CD14-positive monocyte (primary cell): Measurements from ENCODE around the gene CDIP1. TPM values are rescaled to one million over a fixed set of nuclear protein-coding genes. Genes with fewer than 3 reads are reported as not detected.

Experiments used
- DNase-seq, 3 donors: peaks; one replicate each; pipeline ENCODE4 v3.0.0-alpha.2; 2011 to 2022
- H2AFZ ChIP-seq: 2 replicates; pipeline ENCODE4 v1.6.0; 2012; ENCODE audit warnings: mild to moderate bottlenecking, low read depth, low read length, inconsistent platforms; ENCODE audit not compliant: insufficient read depth, poor library complexity, severe bottlenecking
- H3K27ac ChIP-seq, 2 donors: 1 replicate in 1 of 2; 2 replicates in 1 of 2; pipeline ENCODE4 v1.5.1; 2012 to 2013; ENCODE audit warnings: low read length in 2 of 2, control low read depth in 1 of 2, inconsistent platforms in 1 of 2, low read depth in 1 of 2, mild to moderate bottlenecking in 1 of 2
- H3K27me3 ChIP-seq, 2 donors: one replicate each; pipeline versions ENCODE4 v1.6.0 to v1.6.1; 2011 to 2013; ENCODE audit warnings: low read length in 2 of 2; ENCODE audit not compliant: control insufficient read depth in 2 of 2, insufficient read depth in 2 of 2
- H3K36me3 ChIP-seq, 2 donors: replicated peaks in 1 of 2; 1 replicate in 1 of 2; 2 replicates in 1 of 2; pipeline versions ENCODE4 v1.5.1 to v1.6.1; 2012 to 2013; ENCODE audit warnings: low read length in 2 of 2, control low read depth in 1 of 2, inconsistent platforms in 1 of 2, mild to moderate bottlenecking in 1 of 2; ENCODE audit not compliant: insufficient read depth in 2 of 2, control insufficient read depth in 1 of 2
- H3K4me1 ChIP-seq, 2 donors: 1 replicate in 1 of 2; 2 replicates in 1 of 2; pipeline versions ENCODE4 v1.5.1 to v1.6.1; 2012 to 2013; ENCODE audit warnings: low read length in 2 of 2, control low read depth in 1 of 2, inconsistent platforms in 1 of 2, mild to moderate bottlenecking in 1 of 2, moderate library complexity in 1 of 2; ENCODE audit not compliant: insufficient read depth in 2 of 2, control insufficient read depth in 1 of 2
- H3K4me2 ChIP-seq: replicated peaks from 2 replicates; pipeline ENCODE3; 2012; ENCODE audit warnings: low read length, moderate library complexity, mild to moderate bottlenecking; ENCODE audit not compliant: poor library complexity, severe bottlenecking; ENCODE audit errors: extremely low read depth
- H3K4me3 ChIP-seq, 3 experiments: fragments of 200-600 bp in 1 of 3; sonication (generic) in 1 of 3; replicated peaks in 1 of 3; 1 replicate in 2 of 3; 2 replicates in 1 of 3; pipeline ENCODE4 v1.5.1; 2011 to 2013; ENCODE audit warnings: low read length in 3 of 3, mild to moderate bottlenecking in 3 of 3, control low read depth in 2 of 3, low read depth in 2 of 3, inconsistent platforms in 1 of 3, moderate library complexity in 1 of 3
- H3K79me2 ChIP-seq: 2 replicates; pipeline ENCODE4 v1.6.0; 2012; ENCODE audit warnings: mild to moderate bottlenecking, control low read depth, inconsistent platforms, low read length, moderate library complexity; ENCODE audit not compliant: insufficient read depth
- H3K9ac ChIP-seq: 2 replicates; pipeline ENCODE4 v1.6.0; 2017; ENCODE audit warnings: low read length, mild to moderate bottlenecking; ENCODE audit not compliant: insufficient read depth, poor library complexity, severe bottlenecking
- H3K9me3 ChIP-seq, 2 donors: replicated peaks in 1 of 2; 1 replicate in 1 of 2; 2 replicates in 1 of 2; pipeline versions ENCODE4 v1.5.1 to v1.6.1; 2012 to 2013; ENCODE audit warnings: low read length in 2 of 2, control low read depth in 1 of 2; ENCODE audit not compliant: control insufficient read depth in 1 of 2, insufficient read depth in 1 of 2
- H4K20me1 ChIP-seq: 2 replicates; pipeline ENCODE4 v1.6.0; 2012; ENCODE audit warnings: mild to moderate bottlenecking, low read length, control low read depth, moderate library complexity; ENCODE audit not compliant: insufficient read depth
- H3K27ac Mint-ChIP-seq, 7 donors: one replicate each; pipeline ENCODE4 v1.8.0; 2020; ENCODE audit warnings: mild to moderate bottlenecking in 7 of 7, mixed read lengths in 7 of 7, moderate library complexity in 6 of 7, inconsistent platforms in 2 of 7
- H3K27me3 Mint-ChIP-seq, 3 donors: one replicate each; pipeline ENCODE4 v1.8.0; 2021 to 2022; ENCODE audit warnings: low read depth in 3 of 3, mild to moderate bottlenecking in 3 of 3, mixed read lengths in 3 of 3, moderate library complexity in 3 of 3, inconsistent platforms in 1 of 3
- H3K36me3 Mint-ChIP-seq, 2 donors: one replicate each; pipeline ENCODE4 v1.8.0; 2020; ENCODE audit warnings: mixed read lengths in 2 of 2, inconsistent platforms in 1 of 2, mild to moderate bottlenecking in 1 of 2
- H3K4me1 Mint-ChIP-seq: one replicate; pipeline ENCODE4 v1.8.0; 2020; ENCODE audit warnings: mild to moderate bottlenecking, mixed read lengths
- H3K4me3 Mint-ChIP-seq, 2 donors: one replicate each; pipeline ENCODE4 v1.8.0; 2020; ENCODE audit warnings: mild to moderate bottlenecking in 2 of 2, mixed read lengths in 2 of 2, moderate library complexity in 1 of 2
- H3K9me3 Mint-ChIP-seq, 7 donors: one replicate each; pipeline ENCODE4 v1.8.0; 2020 to 2022; ENCODE audit warnings: mixed read lengths in 7 of 7, mild to moderate bottlenecking in 6 of 7, moderate library complexity in 6 of 7, inconsistent platforms in 2 of 7
- WGBS: methylation state at CpG from one replicate; pipeline ENCODE4 v1.1.5; 2013; ENCODE audit warnings: missing lambda C conversion rate; ENCODE audit not compliant: insufficient coverage; 5-methylcytosine and 5-hydroxymethylcytosine counted together
- intact Hi-C, 2 donors: fragments of 100-400 bp; cut with micrococcal nuclease; formaldehyde crosslinking; loops; one replicate each; pipeline versions ENCODE4 v1.15.0 to v1.15.1; 2023
- polyA plus RNA-seq, 3 donors: library from polyadenylated mRNA; depleted of rRNA in 1 of 3; unstranded in 2 of 3; stranded (reverse) in 1 of 3; fragments of 300-500 nt in 2 of 3; fragments of >200 nt in 1 of 3; fragmentation: Illumina TruSeq in 2 of 3; gene quantifications; 1 replicate in 2 of 3; 2 replicates in 1 of 3; pipeline ENCODE4 v1.2.3, GENCODE V29; 2012 to 2021
- TF ChIP-seq, protein P1 (sequence below): fragments of 200-600 bp; IDR thresholded peaks from one replicate; pipeline ENCODE4 v1.8.0; 2022; ENCODE audit warnings: antibody characterized with exemption, mild to moderate bottlenecking

Gene CDIP1
- polyA plus RNA-seq, 3 donors, result 8.6 to 11.2 (median 10.8) TPM

- no peak for DNase-seq
- WGBS, result no CpG with 5 or more reads among the region's 6 CpGs
These were observed 31.5 kb upstream of the CDIP1 start for GRCh38 chr16:4570086-4570485.

DNA sequence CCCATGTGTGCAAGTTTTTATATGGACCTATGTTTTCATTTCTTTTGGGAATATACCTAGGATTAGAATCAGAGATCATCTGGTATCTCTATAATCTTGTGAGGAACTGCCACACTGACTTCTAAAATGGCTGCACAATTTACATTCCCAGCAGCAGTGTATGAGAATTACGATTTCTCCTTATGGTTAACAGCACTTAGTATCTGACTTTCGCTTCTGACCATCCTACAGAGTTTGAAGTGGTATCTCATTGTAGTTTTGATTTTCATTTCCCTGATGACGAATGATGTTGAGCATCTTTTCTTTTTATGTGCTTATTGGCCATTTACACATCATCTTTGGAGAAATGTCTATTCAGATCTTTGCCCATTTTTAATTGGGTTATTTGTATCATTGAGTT is 27.6 kb upstream of the CDIP1 start:
- no peaks in the 10 kb centered on the region for H3K36me3 ChIP-seq
- no peak overlapping the region for H3K27ac Mint-ChIP-seq
- H3K9me3 Mint-ChIP-seq, result no peaks in the 10 kb centered on the region
- peaks cover 4 to 6% (median 5%) of the 10 kb centered on the region in 3 donors for H3K27me3 Mint-ChIP-seq
- TF ChIP-seq, protein P1, sequence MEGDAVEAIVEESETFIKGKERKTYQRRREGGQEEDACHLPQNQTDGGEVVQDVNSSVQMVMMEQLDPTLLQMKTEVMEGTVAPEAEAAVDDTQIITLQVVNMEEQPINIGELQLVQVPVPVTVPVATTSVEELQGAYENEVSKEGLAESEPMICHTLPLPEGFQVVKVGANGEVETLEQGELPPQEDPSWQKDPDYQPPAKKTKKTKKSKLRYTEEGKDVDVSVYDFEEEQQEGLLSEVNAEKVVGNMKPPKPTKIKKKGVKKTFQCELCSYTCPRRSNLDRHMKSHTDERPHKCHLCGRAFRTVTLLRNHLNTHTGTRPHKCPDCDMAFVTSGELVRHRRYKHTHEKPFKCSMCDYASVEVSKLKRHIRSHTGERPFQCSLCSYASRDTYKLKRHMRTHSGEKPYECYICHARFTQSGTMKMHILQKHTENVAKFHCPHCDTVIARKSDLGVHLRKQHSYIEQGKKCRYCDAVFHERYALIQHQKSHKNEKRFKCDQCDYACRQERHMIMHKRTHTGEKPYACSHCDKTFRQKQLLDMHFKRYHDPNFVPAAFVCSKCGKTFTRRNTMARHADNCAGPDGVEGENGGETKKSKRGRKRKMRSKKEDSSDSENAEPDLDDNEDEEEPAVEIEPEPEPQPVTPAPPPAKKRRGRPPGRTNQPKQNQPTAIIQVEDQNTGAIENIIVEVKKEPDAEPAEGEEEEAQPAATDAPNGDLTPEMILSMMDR, result no peak
- no peaks in the 10 kb centered on the region for H3K9me3 ChIP-seq
- H2AFZ ChIP-seq, result no peak overlapping the region
- H3K4me2 ChIP-seq, result no peak overlapping the region
- H3K4me1 Mint-ChIP-seq, result peaks cover 3% of the 10 kb centered on the region
- no peak for DNase-seq
- intact Hi-C loops, result no loop called here
- H3K79me2 ChIP-seq, result no peaks in the 10 kb centered on the region
- no peaks in the 10 kb centered on the region for H3K27me3 ChIP-seq
- 100% methylated on average over 1 of the region's 3 CpGs for WGBS
- no peak overlapping the region for H3K27ac ChIP-seq
- no peak overlapping the region for H3K9ac ChIP-seq
- H3K36me3 Mint-ChIP-seq, result no peaks in the 10 kb centered on the region
- H3K4me3 Mint-ChIP-seq, result no peak overlapping the region
- no peak overlapping the region for H3K4me3 ChIP-seq
- H4K20me1 ChIP-seq, result no peaks in the 10 kb centered on the region
- H3K4me1 ChIP-seq, result no peaks in the 10 kb centered on the region

More at GRCh38 chr16:4570086-4570485, 31.5 kb upstream of the CDIP1 start:
- no peak overlapping the region for H3K27ac ChIP-seq
- Mint-ChIP-seq H3K4me3 (no peak overlapping the region), H3K27ac (no peak overlapping the region), H3K36me3 (no peaks in the 10 kb centered on the region), H3K9me3 (no peaks in the 10 kb centered on the region), H3K27me3 (peaks cover 2 to 6% (median 3%) of the 10 kb centered on the region in 3 donors), H3K4me1 (peaks cover 6% of the 10 kb centered on the region)
- no peak overlapping the region for H3K4me3 ChIP-seq
- H3K9me3 ChIP-seq, result no peaks in the 10 kb centered on the region
- intact Hi-C loops, result no loop called here
- H3K4me1 ChIP-seq, result peaks cover 0 to 2% of the 10 kb centered on the region in 2 donors
- H2AFZ ChIP-seq, result no peak overlapping the region
- H4K20me1 ChIP-seq, result no peaks in the 10 kb centered on the region
- no peaks in the 10 kb centered on the region for H3K36me3 ChIP-seq
- no peaks in the 10 kb centered on the region for H3K27me3 ChIP-seq
- TF ChIP-seq, protein P1, result no peak
- H3K9ac ChIP-seq, result no peak overlapping the region
- no peaks in the 10 kb centered on the region for H3K79me2 ChIP-seq
- no peak overlapping the region for H3K4me2 ChIP-seq
